Activated CD8-positive, alpha-beta memory T cell treated with anti-CD3 and anti-CD28 coated beads, Interleukin-2, amount 50 U/mL, for 24 hours (primary cell): ENCODE results near the gene SPINK5.

Experiments
- DNase-seq: peaks from one replicate; pipeline ENCODE4 v3.0.0-alpha.2; 2020; ENCODE audit errors: extremely low read depth

Gene SPINK5

DNA sequence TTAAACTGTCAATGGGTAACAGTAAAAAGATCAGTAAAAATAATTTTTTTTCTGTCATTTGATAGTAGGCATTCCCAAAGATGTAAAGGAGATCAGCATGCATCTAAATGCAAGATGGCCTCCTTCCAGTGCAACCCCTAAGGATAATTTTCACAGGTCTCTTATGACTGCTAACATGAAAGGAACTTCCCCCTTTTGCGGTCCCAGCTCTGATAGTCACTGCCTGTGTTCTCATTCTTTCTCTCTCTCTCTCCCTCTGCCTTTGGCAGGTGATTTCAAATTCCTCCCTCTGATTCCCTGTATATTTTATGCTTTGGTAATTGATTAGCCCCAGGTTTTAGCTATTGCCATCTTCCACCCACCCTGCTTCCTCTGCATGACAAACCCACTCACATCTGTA lies 113.4 kb downstream of the SPINK5 start:
- DNase-seq = no peak

DNA sequence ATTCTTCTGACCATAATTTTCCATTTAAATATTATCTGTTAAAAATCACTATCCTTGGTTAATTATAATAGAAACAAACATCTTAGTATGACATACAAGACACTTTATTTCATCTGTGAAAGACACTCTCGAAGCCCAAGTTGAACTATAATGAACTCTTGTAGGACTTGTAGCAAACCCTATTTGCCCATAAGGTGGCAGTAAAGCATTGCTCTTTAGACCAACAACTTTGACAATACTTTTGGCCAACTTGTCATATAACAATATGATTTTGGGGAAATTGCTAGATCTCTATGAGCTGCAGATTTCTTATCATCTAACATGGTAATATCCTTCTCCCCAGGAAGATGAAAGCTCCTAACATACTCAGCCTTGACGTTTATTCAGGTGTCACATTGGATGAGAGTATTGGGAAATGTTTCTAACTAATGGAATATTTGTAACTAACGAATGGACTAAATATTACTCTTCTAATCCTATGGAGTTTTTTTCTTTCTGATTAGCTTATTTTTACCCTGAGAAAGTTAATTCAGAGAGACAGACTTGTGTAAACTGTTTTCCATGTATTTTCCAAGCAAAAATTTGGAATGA lies 115.5 kb downstream of the SPINK5 start:
- DNase-seq = no peak

DNA sequence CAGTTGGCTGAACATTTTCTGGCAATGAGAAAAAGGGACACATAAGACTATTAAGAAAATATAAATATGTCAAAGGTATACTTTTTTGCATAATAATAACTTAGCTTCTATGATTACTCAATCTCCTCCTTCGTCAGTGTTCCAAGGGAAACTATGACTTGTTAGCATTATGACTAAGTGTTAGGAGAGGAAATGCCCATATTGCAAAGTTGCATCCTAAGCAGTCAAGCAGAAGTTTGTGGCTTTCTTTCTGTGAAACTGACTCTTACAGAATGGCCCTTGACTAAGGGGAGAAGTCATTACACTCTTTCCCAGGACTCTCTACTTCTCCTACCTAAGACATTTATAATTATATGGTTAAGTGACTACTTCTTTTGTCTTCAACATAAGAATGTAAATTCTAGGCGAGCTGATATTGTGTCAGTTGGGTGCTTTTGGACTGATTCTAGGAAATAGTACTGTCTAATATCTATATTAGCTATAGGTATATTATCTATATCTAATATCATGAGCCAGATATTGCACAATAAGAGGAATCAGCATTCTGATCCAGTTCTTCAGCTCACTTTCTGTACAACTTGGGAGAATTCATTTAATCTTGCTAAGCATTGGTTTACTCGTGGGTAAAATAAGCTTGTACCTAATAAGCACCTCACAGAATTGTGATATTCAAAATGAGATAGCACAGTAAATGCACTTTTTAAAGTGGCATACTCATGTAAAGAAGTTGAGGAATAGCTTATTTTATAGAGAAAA lies 122.6 kb downstream of the SPINK5 start:
- no peak for DNase-seq
